Panc1 (cell line): ENCODE measurements around the gene PCK2. TPM values are rescaled to one million over a fixed set of nuclear protein-coding genes. Genes with fewer than 3 reads are reported as not detected.

Source experiments
- ATAC-seq: fragments of 200-7000 bp; cut with Tn5 transposase; 2 replicates; pipeline ENCODE4 v1.9.1; 2020; ENCODE audit warnings: mild to moderate bottlenecking, moderate library complexity
- BruUV-seq: library from RNA; stranded (reverse); fragments of 400-500 nt; replicated peaks from 2 replicates; lab custom pipeline; 2021; lab: Mats Ljungman, UMichigan
- CTCF ChIA-PET: fragments of 300-600 bp; sonication (Branson Sonifier 250); formaldehyde crosslinking; loops from one replicate; lab custom pipeline; 2022; ENCODE audit warnings: antibody characterized with exemption; lab: Charles Lee
- POLR2A ChIA-PET: fragments of 300-600 bp; sonication (Branson Sonifier 250); formaldehyde crosslinking; loops from one replicate; lab custom pipeline; 2022; ENCODE audit warnings: antibody characterized with exemption; lab: Charles Lee
- DNase-seq: peaks from one replicate; pipeline ENCODE4 v3.0.0-alpha.2; 2010; ENCODE audit warnings: low read depth, low spot score
- H3K27ac ChIP-seq: 2 replicates; pipeline ENCODE4 v1.5.1; 2011; ENCODE audit warnings: mild to moderate bottlenecking, low read length, inconsistent platforms
- H3K27me3 ChIP-seq: fragments of 200-500 bp; sonication (Bioruptor generic); 2 replicates; pipeline ENCODE4 v1.6.0; 2014; ENCODE audit warnings: low read length, inconsistent platforms; ENCODE audit not compliant: control insufficient read depth, insufficient read depth
- H3K36me3 ChIP-seq: fragments of 200-500 bp; sonication (Bioruptor generic); 2 replicates; pipeline ENCODE4 v1.5.1; 2014; ENCODE audit warnings: inconsistent platforms, mild to moderate bottlenecking, low read length, moderate library complexity; ENCODE audit not compliant: control insufficient read depth, insufficient read depth
- H3K4me1 ChIP-seq: 2 replicates; pipeline ENCODE4 v1.5.1; 2011; ENCODE audit warnings: inconsistent platforms, mild to moderate bottlenecking, low read length, moderate library complexity; ENCODE audit not compliant: control insufficient read depth, insufficient read depth
- H3K4me3 ChIP-seq, 2 experiments: 2 replicates each; pipeline ENCODE4 v1.5.1; 2011 to 2012; ENCODE audit warnings: low read depth in 2 of 2, low read length in 2 of 2, mild to moderate bottlenecking in 2 of 2, inconsistent platforms in 1 of 2, moderate library complexity in 1 of 2
- H3K9me3 ChIP-seq: fragments of 200-500 bp; sonication (Bioruptor generic); 2 replicates; pipeline ENCODE4 v1.5.1; 2014; ENCODE audit warnings: low read depth, mild to moderate bottlenecking, inconsistent platforms, low read length, moderate library complexity; ENCODE audit not compliant: control insufficient read depth, insufficient read depth
- CTCF ChIP-seq: fragments of 450-650 bp; IDR thresholded peaks from 2 replicates; pipeline ENCODE4 v1.5.1; 2017; ENCODE audit warnings: mild to moderate bottlenecking
- POLR2AphosphoS5 ChIP-seq: IDR thresholded peaks from 2 replicates; pipeline ENCODE4 v1.6.1; 2012; ENCODE audit warnings: mild to moderate bottlenecking, low read depth, low read length, moderate library complexity
- REST ChIP-seq, 2 experiments: IDR thresholded peaks; 2 replicates each; pipeline ENCODE4 v1.6.1; 2011 to 2012; ENCODE audit warnings: low read depth in 2 of 2, control low read depth in 1 of 2, low read length in 1 of 2, mild to moderate bottlenecking in 1 of 2, moderate library complexity in 1 of 2; ENCODE audit not compliant: insufficient read depth in 1 of 2
- SIN3A ChIP-seq: IDR thresholded peaks from 2 replicates; pipeline ENCODE4 v1.6.1; 2012; ENCODE audit warnings: low read depth, mild to moderate bottlenecking, low read length, moderate library complexity, borderline replicate concordance; ENCODE audit not compliant: insufficient read depth
- TCF7L2 ChIP-seq: IDR thresholded peaks from 2 replicates; pipeline ENCODE4 v1.6.1; 2011; ENCODE audit warnings: mild to moderate bottlenecking, low read depth, low read length, inconsistent platforms
- in situ Hi-C: cut with HindIII; loops from 2 replicates; pipeline ENCODE4 v1.10.0; 2016; ENCODE audit warnings: low sequenced_read_pairs, low pct_unique_long_range_greater_than_20kb
- intact Hi-C: fragments of 100-400 bp; cut with micrococcal nuclease; formaldehyde crosslinking; loops from one replicate; pipeline ENCODE4 v1.10.0; 2022; ENCODE audit not compliant: unreplicated experiment
- total RNA-seq: library from RNA; stranded (reverse); gene quantifications from one replicate; pipeline ENCODE4 v1.2.1, GENCODE V29; 2021; ENCODE audit not compliant: unreplicated experiment

PCK2 gene
- total RNA-seq, 1 experiment from 2014 or later, result 24.5 TPM

GRCh38 chr14:24114532-24115421, 20.7 kb downstream of the PCK2 start, which contains the start of the genes DCAF11 and NRL:
Gene DCAF11, plus strand, starts transcription at chr14:24114777. Its CDS starts 818 bp downstream, at chr14:24115595.
Gene NRL, minus strand, starts transcription at chr14:24114949. Its CDS starts 32,101 bp downstream, at chr14:24082848.
- no peaks in the 10 kb centered on the region for H3K4me1 ChIP-seq
- ChIA-PET CTCF (interaction anchor here (0.5 to 1.6 kb wide), 4 partner anchors 22 to 544 kb away, joined by 3 to 6 read pairs (median 4); partner anchors contain the start of gene PSME1), POLR2A (interaction anchor here (0.6 to 1.7 kb wide), 4 partner anchors 21 to 114 kb away, joined by 3 to 13 read pairs (median 4); partner anchors contain the start of genes PSME1 and RNF31)
- ATAC-seq (peak; percentile 95), DNase-seq (peak; percentile 95)
- no TSS peak for BruUV-seq
- H3K9me3 ChIP-seq, result no peaks in the 10 kb centered on the region
- peak within 1 kb of the TSS; percentile 95 for H3K27ac ChIP-seq
- H3K27me3 ChIP-seq, result no peaks in the 10 kb centered on the region
- no peaks in the 10 kb centered on the region; the same call in none of the 2 replicates for H3K36me3 ChIP-seq
- in situ Hi-C loops, result no loop called here
- TF ChIP-seq REST (IDR thresholded peaks at IDR 0.05; ENCODE audit: insufficient read depth in 1 of 2, low read depth in 2 of 2, low read length in 1 of 2), result no peak
- peak; percentile 29; the same call in 1 of the 2 replicates for TF ChIP-seq TCF7L2
- TF ChIP-seq POLR2AphosphoS5, result peak; percentile 65
- peak; percentile 40; the same call in 1 of the 2 replicates for TF ChIP-seq SIN3A
- TF ChIP-seq CTCF, result no peak
- intact Hi-C loops, result no loop called here
- H3K4me3 ChIP-seq, result peak within 1 kb of the TSS; percentile 86 to 98

- H3K27me3 ChIP-seq, result no peaks in the 10 kb centered on the region
- no peak for TF ChIP-seq REST (IDR thresholded peaks at IDR 0.05; ENCODE audit: insufficient read depth in 1 of 2, low read depth in 2 of 2, low read length in 1 of 2)
- TF ChIP-seq POLR2AphosphoS5, result no peak
- no peak for TF ChIP-seq TCF7L2
- no peak for TF ChIP-seq SIN3A
- TF ChIP-seq CTCF, result no peak
- peak overlapping the region; percentile 95 for H3K27ac ChIP-seq
- no peaks in the 10 kb centered on the region; the same call in none of the 2 replicates for H3K36me3 ChIP-seq
- DNase-seq (no peak), ATAC-seq (no peak)
- no peaks in the 10 kb centered on the region for H3K9me3 ChIP-seq
- intact Hi-C loops (no loop called here), in situ Hi-C loops (no loop called here)
- no TSS peak for BruUV-seq
- POLR2A ChIA-PET, result interaction anchor here (0.6 to 1.7 kb wide), 4 partner anchors 20 to 113 kb away, joined by 3 to 5 read pairs (median 4); partner anchors contain the start of genes PSME1 and RNF31
- no peaks in the 10 kb centered on the region for H3K4me1 ChIP-seq
- H3K4me3 ChIP-seq, result peak overlapping the region; percentile 86 to 98
- CTCF ChIA-PET, result interaction anchor here (0.7 to 1.6 kb wide), 2 partner anchors 28 to 57 kb away, joined by 4 to 12 read pairs; no protein-coding TSS in a partner anchor
Observed at GRCh38 chr14:24115422-24116127, 21.5 kb downstream of the PCK2 start.
